Activated CD8-positive, alpha-beta memory T cell treated with anti-CD3 and anti-CD28 coated beads for 48 hours (primary cell): ENCODE results near the gene PNISR.
A peak's percentile ranks its signal among the peaks of the same experiment; 100 is the strongest.

Experiments
- DNase-seq, 3 experiments: peaks; one replicate each; pipeline ENCODE4 v3.0.0-alpha.2; 2020; ENCODE audit warnings: low read depth in 2 of 3, low spot score in 2 of 3

Gene PNISR

DNA sequence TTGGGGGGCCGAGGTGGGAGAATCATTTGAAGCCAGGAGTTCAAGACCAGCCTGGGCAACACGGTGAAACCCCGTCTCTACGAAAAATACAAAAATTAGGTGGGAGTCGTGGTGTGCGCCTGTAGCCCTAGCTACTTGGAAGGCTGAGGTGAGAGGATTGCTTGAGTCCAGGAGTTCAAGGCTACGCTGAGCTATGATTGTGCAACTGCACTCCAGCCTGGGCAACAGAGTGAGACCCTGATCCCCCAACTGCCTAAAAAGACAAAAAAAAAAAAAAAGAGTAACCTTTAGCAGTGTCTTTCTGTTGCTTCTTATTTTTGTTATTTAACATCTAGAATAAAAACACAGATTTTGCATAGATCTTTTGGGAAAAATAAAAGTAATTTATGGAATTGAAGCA, 18.0 kb downstream of the PNISR start:
- DNase-seq = no peak

DNA sequence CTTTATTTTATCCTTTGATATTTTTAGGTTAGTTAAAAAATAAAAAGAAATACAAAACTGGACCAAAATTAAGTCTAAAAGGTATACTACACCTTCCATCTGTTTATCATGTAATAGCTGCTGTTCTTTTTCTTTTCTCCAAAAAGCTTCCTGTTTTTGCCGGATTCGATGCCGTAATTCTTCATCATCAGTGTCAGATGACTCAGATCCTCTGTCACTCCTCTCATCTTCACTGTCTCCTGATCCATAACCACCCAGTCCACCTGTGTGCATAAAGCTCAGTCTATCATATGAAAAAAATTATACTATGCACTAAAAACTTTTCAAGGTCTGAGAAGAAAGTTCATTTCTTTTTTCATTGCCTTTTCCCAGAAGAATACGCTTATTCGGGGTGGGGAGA, 22.7 kb downstream of the PNISR start:
- no peak for DNase-seq

DNA sequence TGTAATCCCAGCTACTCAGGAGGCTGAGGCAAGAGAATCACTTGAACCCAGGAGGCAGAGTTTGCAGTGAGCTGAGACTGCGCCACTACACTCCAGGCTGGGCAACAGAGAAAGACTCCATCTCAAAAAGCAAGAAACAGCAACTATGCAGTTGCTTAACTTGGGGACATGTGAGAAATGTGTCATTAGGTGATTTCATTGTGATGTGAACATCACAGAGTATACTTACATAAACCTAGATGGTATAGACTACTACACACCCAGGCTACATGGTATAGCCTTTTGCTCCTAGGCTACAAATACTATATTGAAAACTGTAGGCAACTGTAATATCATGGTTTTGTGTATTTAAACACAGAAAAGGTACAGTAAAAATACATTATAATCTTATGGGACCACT, 27.8 kb downstream of the PNISR start:
- no peak for DNase-seq

DNA sequence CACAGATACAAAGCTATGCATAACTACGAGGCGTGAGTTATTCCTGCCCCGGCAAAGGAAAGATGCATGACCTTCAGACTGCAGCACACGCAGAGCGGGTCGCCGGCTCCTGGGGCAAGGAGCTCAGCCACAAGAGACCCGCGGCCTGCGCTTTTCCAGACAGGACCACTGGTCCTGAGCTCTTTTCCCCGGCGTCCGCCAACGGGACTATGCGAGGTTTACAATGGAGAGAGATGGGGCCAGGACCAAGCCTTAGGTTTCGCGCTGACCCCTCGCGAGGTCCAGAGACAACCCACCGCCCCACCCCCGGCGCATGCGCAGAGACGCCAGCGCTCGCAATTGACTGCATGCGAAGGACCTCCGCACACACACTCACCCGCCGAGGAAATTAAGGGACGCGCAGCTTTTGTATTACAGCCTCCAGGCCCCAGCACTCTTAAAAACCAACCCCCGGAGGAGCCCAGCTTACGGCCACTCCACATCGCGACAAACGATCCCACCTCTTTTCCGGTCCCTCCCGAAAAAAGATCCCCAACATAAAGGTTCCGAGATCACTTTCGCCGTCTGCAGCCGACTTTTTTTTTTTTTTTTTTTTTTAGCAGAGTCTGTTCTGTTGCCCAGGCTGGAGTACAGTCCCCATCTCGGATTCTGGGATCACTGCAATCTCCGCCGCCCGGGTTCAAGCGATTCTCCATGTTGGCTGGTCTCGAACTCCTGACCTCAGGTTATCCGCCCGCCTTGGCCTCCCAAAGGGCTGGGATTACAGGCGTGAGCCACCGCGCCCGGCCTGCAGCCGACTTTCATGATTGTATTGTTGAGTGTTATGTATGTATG, 31.2 kb downstream of the PNISR start, which contains the start of gene COQ3:
COQ3 (minus strand) TSS at position 498 of the 834 bp plus-strand sequence; CDS start at position 482, 16 bp downstream.
- peak; percentile 44 to 53 (median 50) for DNase-seq

DNA sequence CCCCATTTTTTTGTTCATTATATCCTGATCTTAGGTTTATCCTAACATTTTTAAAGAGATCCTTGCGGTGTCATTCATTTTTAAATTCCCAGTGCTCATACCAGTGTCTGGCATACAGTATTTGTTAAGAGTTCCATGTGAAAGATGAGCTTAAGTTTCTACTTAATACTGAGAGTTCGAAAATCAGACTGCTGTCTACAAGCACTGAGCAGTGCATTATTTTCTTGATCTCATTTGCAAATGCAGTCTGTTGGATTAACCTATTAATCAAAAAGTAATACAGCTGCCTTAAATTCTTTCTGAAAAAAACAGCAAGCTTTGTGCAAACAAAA, 31.8 kb downstream of the PNISR start:
- DNase-seq = no peak

DNA sequence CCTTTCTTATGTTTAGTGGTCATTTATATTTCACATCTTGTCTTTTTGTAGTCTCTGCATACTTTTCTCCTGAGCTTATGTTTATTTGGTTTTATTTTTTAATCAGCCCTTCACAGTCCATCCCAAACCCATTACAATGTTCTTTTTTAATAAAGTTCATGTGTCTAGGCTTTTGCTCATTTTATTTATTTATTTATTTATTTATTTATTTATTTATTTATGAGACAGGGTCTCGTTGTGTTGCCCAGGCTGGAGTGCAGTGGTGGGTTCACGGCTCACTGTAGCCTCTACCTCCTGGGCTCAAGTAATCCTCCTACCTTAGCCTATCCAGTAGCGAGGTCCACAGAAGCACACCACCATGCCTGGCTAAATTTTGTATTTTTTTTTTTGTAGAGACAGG, 34.2 kb downstream of the PNISR start:
- no peak for DNase-seq

DNA sequence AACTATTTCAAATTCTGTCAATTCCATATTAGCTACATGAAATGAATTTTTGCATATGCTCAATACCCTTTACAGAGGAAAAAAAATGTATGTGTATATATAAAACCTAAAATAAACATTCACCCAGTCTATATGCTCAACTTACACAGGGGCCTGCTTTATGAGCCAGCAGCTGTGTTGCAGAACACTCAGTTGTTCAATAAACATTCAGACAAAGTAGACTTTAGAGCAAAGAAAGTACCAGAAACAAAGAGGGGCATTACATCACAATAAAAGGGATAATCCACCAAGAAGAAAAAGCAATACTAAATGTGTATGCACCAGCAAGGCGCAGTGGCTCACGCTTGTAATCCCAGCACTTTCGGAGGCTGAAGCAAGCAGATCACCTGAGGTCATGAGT, 40.6 kb downstream of the PNISR start:
- no peak for DNase-seq

DNA sequence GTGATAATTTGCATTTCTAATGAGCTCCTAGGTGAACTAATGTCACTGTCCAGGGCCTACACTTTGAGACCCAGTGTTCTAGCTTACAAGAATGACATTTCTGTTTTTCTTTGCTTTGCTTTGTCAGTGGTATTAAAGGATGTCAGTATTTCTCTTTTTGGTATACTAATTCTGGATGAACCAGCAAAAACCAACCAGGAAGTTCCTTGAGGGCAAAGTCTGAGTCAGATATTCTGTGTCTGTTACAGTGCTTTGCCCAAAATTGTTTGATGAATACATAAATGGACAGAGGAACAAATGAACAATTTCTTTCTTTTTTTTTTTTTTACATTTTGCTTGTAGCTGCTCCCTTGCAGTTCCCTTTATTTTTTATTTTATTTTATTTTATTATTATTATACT, 46.5 kb downstream of the PNISR start:
- no peak for DNase-seq

DNA sequence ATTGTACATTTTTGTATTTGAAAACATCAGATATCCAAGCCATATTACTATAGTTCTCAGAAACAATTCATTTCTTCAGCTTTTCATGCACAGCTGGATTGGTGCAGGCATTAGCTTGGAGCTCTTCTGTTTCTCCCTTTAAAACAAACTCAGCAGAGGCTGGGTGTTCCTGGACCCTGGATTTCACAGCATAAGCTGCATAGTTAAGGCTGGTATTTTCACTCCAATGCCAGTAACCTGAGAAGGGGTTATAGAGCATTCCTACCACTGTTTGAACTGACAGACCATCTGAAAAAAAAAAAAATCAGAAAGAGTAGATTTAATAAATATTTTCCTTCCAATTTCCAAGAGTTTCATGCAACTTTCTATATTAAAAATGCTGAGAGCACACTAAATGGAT, 55.6 kb downstream of the PNISR start:
- no peak for DNase-seq

DNA sequence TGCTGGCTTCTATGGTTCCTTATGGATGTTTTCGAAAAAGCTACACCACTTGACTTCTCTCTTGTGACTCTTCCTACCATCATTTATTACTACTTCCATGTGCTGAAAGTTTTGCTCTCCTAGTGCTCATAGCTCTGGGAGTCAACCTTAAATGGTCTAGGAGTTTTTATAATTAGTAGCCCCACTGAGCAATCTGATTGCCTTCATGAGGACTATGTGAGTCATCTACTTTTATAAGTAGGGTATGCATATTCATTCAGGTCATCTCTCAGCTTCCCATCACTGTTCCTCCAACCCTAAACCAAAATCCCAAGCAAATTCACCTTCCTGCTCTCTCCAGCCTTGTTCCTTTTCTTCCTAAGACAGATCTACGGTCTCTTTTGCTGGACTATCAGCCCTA, 58.3 kb downstream of the PNISR start:
- DNase-seq = no peak

DNA sequence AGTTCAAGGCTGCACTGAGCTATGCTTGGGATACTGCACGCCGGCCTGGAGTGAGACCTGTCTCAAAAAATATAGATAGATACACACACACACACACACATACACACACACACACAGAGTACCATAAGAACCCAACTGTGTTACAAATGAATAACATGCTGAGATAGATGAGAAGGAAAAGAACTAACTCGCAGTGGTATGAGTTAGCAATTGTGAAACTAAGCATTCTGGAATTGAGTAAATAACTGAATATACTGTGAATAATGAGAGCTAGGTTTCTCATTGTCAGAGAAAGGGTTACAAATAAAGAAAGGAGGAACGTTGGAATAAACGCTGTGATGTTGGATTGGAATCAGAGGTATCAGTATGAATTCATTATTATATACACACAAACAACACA, 61.1 kb downstream of the PNISR start:
- no peak for DNase-seq

DNA sequence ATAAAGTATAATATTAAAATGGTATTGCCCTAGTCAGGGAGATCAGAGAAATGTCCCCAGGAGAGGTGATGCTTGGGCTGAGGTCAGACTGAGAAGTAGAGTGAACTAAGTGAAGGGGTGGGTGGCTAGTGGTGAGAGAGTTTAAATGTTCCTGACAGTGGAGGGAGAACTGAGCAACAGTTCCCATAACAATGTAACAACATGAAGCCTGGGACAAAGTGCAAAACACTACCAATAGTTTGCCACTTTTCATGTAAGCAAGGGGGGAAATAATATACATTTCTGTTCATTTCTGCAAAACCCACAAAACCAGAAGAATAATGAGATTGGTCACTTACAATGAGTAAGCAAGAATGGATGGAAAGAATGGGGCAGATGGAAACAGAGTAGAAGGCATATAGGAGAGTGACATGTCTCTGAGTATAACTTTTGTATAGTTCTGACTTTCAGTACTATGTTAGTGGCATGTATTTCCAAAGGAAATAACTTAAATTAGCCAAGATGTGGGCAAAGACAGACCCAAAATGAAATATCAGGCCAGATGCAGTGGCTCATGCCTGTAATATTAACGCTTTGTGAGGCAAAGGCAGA, 62.3 kb downstream of the PNISR start:
- no peak for DNase-seq

DNA sequence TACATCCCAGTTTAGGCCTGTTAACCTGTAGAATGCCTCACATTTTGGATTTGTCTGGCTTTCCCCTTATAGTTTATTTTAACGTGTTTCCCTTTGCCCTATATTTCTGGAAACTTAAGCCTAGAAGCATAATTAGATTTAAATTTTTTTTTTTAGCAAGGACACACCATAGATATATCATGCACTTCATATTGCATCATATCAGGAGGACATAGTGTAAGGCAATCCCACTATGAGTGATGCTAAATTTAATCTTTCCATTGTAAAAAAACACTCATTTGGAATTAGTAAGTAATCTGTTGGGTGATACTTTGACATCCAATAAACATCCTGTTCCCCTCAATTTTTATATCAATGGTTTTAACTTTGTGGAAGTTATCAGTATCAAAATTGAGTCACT, 65.3 kb downstream of the PNISR start:
- DNase-seq = no peak

DNA sequence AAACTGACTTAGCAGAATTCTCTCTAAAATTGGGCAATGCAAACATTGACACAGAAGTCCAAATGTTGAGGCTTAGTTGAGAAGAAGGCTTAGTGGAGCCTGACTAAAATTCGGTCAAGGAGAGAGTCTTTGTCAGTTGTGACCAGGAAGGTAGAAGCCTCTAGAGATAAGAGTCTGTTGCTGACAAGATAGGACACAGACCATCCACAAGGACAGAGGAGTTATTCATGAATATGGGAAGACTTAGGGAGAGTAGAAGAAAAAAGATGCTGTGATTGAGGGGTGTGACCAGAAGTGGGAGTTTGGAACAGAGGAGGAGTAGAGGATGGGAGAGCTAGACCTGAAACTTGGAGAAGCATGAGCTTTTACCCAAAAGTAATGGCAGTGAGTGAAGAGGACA, 68.5 kb downstream of the PNISR start:
- no peak for DNase-seq

DNA sequence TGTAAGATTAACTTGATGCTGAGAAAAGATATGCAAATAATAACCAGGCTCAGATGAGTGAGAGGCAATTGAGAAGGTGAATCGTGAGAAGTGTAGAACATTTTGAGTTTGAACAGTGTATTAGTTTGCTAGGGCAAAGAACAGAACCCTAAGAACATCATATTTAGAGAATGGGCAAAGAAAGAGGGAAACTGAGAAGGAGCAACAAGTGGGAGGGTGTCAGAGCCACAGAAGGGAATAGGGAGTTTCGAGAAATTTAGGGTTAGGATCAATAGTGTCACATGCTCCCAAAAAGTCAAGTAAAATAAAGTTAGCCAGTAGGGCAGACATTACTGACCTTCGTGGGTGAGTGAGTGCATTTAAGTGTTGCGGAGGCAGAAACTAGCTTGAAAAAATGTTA, 70.1 kb downstream of the PNISR start:
- DNase-seq = no peak

DNA sequence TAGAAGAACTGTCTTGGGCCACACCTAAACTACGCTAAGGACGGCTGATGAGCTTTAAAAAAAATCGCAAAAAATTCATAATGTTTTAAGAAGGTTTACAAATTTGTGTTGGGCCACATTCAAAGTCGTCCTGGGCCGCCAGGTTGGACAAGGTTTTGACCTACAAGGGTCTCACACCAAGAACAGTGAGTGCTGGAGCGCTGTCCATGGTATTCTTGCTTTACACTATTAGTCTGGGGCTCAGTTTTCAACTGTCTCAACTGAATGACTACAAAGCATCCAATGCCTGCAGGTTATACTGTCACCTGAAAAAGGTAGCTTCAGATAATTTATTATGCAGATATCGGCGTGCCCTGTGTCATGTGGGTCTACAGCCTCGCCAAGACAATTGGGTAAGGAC, 72.0 kb downstream of the PNISR start:
- no peak for DNase-seq

DNA sequence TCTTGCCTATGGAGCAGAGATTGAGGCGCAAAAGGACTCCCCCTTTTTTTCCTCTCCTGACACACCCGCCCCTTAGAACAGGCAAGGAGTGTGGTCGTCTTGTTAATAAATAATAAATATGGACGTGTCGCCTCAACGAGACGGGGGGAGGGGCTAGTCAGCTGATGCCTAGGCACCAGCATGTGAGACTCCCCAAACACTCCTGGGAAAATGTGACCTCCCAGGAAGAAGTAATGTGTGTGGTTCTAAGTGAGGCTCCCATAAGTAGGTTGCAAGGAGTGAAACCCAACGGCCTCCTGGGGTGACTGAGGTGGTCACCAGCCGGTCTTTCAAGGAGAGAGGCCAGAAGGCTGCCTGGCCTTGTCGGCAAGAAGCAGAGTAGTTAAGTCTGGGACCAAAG, 74.5 kb downstream of the PNISR start:
- no peak for DNase-seq

DNA sequence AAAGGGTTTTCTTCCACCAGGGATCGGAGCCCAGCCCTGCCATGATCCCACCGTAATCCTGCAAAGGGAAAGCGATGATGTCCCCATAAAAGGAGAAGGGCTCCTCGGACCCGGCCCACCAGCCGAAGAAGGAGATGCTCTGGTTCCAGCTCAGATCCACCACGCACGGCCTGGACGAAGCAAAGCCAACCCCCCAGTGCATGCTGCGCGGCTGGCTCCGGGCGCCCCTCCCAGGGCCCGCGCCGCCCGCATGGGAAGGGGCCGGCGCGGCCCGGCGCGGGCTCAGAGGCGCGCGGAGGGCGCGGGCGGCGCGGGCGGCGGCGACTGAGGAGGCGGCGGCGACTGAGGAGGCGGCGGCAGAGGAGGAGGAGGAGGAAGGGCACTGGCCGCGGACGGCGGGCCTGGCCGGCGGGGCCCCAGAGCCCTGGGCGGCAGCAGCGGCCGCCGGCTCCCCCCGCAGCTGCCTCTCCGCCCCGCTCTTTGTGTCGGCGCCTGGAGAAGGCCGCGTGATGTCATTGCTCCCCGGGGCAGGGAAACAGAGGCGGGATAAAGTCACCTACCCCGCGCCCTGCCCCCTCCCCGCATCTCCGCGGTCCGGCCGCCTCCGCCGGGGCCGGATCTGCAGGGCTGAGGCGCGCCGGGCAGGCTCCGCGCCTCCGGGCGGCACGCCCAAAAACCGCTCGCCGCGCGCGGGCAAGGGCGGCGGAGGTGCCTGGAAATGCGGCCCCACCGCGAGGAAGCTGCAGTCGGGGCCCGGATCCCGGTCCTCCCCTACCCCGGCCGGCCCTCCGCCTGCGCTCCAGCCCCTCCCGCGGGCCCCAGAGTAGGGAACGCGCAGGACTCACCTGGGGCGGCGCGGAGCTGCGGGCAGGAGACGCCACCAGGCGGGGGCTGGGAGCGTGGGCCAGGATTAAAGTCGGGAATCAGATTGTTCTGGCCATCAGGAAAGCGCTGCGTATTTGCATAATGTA, 75.7 kb downstream of the PNISR start, which contains the start of gene FAXC:
FAXC (minus strand) TSS at position 504 of the 971 bp plus-strand sequence; CDS start at position 202, 302 bp downstream.
- no peak for DNase-seq

DNA sequence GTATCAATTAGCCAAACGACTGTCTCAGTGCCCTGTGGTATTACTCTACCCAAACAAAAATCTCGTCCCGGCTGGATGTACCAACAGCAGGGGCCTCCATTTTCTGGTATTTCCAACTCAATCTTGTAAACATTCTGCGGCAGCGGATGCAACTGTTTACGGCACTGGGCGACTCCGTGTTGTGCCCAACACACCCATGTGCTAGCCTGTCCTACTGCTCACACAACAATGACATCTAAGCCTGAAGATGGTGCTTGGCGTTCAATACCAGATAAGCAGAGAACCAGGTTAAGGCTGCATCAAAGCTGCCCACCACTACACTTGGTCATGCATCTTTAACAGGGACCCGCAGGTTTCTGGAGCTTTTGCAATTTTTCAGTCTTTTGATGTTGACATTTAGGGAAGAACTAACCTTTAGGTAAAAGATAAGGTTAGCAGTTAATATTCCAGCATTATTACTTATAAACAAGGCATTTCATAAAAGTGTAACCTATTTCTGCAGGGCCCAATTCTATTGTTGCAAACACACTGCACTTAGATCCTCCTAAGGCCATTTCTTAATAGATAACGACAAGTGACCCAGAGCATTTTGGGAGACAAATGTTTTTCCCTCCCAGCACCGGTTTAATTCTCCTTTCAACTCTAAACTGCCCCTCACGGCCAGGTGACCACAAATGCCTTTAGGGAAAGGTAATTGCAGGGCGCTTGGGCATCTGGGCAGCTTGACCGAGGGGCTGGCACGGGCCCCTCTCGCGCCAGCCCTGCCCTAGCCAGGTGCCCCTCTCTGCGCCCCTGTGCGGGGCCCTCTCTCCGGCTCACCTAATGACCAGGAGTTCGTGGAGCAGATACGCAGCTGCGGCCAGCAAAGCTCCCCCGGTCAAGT, 76.6 kb downstream of the PNISR start:
- no peak for DNase-seq
